Retinal pigment epithelial cell (primary cell): Measurements from ENCODE around the gene SHISA9.

Experiments used
- DNase-seq: peaks from one replicate; pipeline ENCODE4 v3.0.0-alpha.2; 2010; ENCODE audit warnings: low read depth
- H3K4me3 ChIP-seq: 2 replicates; pipeline ENCODE4 v1.5.1; 2011; ENCODE audit warnings: mild to moderate bottlenecking, low read length, control low read depth, moderate library complexity
- CTCF ChIP-seq: conservative IDR thresholded peaks from 2 replicates; pipeline ENCODE4 v1.5.1; 2011; ENCODE audit warnings: low read depth, low read length, control low read depth, inconsistent platforms

The SHISA9 gene

DNA sequence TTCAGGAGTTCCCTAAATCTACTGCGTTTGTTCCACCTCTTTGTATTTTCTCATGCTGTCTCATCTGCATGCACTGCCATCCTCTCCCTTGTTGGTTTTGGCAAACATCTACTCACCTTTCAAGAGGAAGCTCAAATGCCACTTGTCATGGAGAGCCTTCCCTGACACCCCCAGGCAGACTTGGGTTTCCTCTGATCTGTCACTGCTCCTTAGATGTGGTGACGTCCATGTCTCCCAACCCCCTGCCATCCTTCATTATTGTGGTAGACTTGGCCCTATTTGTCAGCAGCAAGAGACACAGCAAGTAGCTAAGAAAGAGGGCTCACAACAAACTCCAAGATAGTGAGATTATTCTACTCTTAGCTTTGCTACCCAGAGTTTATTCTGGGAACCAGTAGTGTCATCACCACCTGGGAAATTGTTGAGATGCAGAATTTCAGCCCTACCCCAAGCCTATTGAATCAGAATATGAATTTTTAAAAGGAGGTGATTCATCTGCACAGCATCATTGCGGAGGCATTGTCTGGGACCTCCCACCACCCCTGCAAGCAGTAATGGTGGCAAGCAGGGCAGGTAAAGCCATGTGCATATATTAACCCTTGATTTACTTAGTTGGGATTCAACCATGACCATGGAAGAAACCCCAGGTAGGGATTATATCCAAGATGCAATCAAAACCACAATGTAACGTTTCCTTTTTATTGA lies 248.9 kb downstream of the SHISA9 start:
- TF ChIP-seq CTCF = no peak
- DNase-seq = no peak
- H3K4me3 ChIP-seq = no peak overlapping the region

DNA sequence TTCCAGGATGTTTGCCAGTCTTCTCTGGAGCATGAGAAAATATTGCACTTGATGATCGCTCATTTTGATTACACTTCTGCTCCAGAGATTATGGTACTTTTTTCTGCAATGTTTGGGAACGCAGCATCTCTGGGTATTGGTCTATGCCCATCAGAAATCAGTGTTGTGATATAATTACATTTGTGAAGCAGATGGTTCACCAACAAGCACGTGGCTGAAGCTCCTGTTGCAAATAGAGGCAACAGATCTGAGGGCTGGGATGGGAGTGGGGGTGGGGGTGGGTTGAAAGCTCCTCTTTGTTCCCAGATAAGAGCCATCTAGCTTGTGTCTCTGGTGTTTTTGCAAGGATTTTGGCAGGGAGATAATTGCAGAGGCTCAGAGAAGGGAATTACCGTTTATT lies 252.3 kb downstream of the SHISA9 start:
- no peak for DNase-seq
- no peak for TF ChIP-seq CTCF
- no peak overlapping the region for H3K4me3 ChIP-seq

DNA sequence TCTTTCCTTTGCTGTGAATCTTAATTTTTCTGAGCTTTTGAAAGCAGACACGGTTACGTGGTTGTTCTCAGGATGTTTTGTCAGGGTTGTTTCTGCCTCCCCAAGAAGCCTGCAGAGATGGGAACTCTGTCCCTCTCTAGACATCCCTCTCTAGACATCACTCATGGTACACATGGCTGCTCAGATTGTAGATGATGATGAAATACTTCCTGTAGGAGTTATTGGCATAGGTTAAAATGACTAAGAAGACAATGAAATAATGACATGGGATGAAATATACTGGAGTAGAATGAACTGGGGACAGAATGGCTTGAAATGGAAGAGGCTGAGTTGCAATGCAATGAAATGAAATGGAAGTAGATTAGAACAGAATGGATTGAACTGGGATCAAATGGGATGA lies 253.4 kb downstream of the SHISA9 start:
- TF ChIP-seq CTCF = no peak
- no peak overlapping the region for H3K4me3 ChIP-seq
- no peak for DNase-seq

GRCh38 chr16:13155377-13155776 lies 254.0 kb downstream of the SHISA9 start:
- no peak overlapping the region for H3K4me3 ChIP-seq
- DNase-seq = no peak
- no peak for TF ChIP-seq CTCF

DNA sequence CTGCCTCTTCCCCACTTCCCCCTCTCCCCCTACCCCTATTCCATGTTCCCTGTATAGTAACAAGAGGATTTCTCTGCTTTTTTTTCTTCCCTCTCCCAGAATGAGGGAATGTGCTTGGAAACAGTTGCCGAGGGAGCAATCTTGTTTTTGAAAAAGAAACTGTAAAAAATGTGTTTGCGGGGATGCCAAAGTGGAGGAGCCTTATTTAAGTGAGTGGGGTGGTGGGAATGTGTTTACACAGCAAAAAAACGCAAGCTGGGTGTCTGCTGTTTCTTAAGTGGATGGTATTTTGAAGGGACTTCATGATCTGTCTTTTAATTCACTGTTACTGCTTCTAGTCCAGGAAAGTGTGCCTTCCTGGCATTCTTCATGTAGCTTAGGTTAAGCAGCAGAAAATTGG lies 254.4 kb downstream of the SHISA9 start:
- TF ChIP-seq CTCF = no peak
- no peak overlapping the region for H3K4me3 ChIP-seq
- peak; percentile 1 for DNase-seq

DNA sequence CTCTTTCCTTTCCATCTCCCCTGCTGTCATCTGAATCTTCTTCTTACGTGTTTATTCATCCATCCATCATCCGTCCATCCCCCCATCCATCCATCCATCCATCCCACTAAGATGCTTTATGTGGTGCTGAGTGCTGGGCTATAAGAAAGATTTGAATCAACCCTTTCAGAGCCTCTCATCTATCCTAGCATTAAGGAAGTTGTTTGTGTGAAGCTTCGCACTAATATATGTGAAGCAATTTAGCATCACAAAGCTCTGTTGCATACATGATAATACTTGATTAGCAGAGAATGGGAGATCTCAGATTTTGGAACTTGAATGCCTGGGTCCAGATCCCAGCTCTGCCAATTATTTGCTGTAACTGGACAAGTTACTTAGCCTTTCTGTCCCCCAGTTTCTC lies 255.7 kb downstream of the SHISA9 start:
- no peak for DNase-seq
- TF ChIP-seq CTCF = no peak
- no peak overlapping the region for H3K4me3 ChIP-seq

GRCh38 chr16:13158427-13158826 lies 257.0 kb downstream of the SHISA9 start:
- H3K4me3 ChIP-seq = no peak overlapping the region
- no peak for TF ChIP-seq CTCF
- no peak for DNase-seq
